ENCODE data around the gene ARL11.

DNA sequence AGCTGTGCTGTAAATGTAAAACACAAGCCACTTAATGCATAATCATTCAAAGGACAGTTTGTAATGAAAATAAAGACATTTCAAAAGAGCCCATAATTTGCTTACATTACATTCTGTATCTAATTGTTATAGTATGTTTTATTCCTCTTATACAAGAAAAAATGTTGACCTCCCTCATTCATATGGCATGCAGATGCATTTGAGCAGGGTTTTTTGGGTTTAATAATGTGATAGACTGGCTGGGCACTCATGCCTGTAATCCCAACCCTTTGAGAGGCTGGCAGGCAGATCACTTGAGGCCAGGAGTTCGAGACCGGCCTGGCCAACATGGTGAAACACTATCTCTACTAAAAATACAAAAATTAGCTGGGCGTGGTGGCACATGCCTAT lies 11.6 kb upstream of the ARL11 start:
- TF ChIP-seq MXI1 (IDR thresholded peaks at IDR 0.05; ENCODE audit: borderline replicate concordance, low read depth, low read length) (no peak), FOS (IDR thresholded peaks at IDR 0.05; ENCODE audit: low read depth, low read length) (no peak), POLR2A (IDR thresholded peaks at IDR 0.05; ENCODE audit: low read depth, low read length) (no peak), SMC3 (IDR thresholded peaks at IDR 0.05; ENCODE audit: low read depth, low read length) (no peak), CTCF (conservative IDR thresholded peaks at IDR 0.05; ENCODE audit: low read depth, low read length) (no peak), CEBPB (IDR thresholded peaks at IDR 0.05; ENCODE audit: low read depth, low read length) (no peak), NFE2L2 (IDR thresholded peaks at IDR 0.05; ENCODE audit: low read depth, low read length) (no peak), ELK1 (IDR thresholded peaks at IDR 0.05; ENCODE audit: borderline replicate concordance, low read depth, low read length) (no peak), RFX5 (IDR thresholded peaks at IDR 0.05; ENCODE audit: low read depth, low read length) (no peak), USF2 (IDR thresholded peaks at IDR 0.05; ENCODE audit: low read depth, low read length) (no peak), MAFK (IDR thresholded peaks at IDR 0.05; ENCODE audit: low read depth, low read length) (no peak), RCOR1 (IDR thresholded peaks at IDR 0.05; ENCODE audit: insufficient replicate concordance, low read length) (no peak), RAD21 (IDR thresholded peaks at IDR 0.05; ENCODE audit: low read length) (no peak), MAZ (IDR thresholded peaks at IDR 0.05; ENCODE audit: borderline replicate concordance, low read depth, low read length) (no peak)
